Right lobe of liver (tissue), 6 donors: Measurements from ENCODE around the gene NUPR1. TPM values are rescaled to one million over a fixed set of nuclear protein-coding genes. Genes with fewer than 3 reads are reported as not detected.
"Not testable (repeated sequence)": the region's sequence is repeated elsewhere in the genome, so short reads cannot be mapped to it uniquely, and the experiment has no call there.

Experiments used
- ATAC-seq, 4 donors: fragments of 200-7000 bp; cut with Tn5 transposase; one replicate each; pipeline ENCODE4 v1.9.1; 2020; ENCODE audit warnings: mild to moderate bottlenecking in 4 of 4, moderate library complexity in 4 of 4
- DNase-seq, 3 donors: peaks; one replicate each; pipeline ENCODE4 v3.0.0-alpha.2; 2020
- H3K27ac ChIP-seq, 3 donors: fragments of 200-600 bp; one replicate each; pipeline ENCODE4 v1.8.0; 2022
- H3K27me3 ChIP-seq, 2 donors: fragments of 200-600 bp; one replicate each; pipeline ENCODE4 v1.8.0; 2022
- H3K36me3 ChIP-seq, 4 donors: fragments of 200-600 bp; sonication (generic) in 1 of 4; one replicate each; pipeline versions ENCODE4 v1.5.1 to v1.8.0; 2017 to 2022; ENCODE audit warnings: control low read depth in 1 of 4
- H3K4me1 ChIP-seq, 4 donors: fragments of 200-600 bp; sonication (generic) in 1 of 4; one replicate each; pipeline versions ENCODE4 v1.5.1 to v1.8.0; 2017 to 2022; ENCODE audit warnings: control low read depth in 1 of 4
- H3K4me3 ChIP-seq, 3 donors: fragments of 200-600 bp; one replicate each; pipeline ENCODE4 v1.8.0; 2022
- H3K9me3 ChIP-seq, 4 donors: fragments of 200-600 bp; sonication (generic) in 1 of 4; one replicate each; pipeline versions ENCODE4 v1.5.1 to v1.8.0; 2017 to 2022; ENCODE audit warnings: control low read depth in 1 of 4
- POLR2A ChIP-seq: fragments of 450-650 bp; IDR thresholded peaks from one replicate; pipeline ENCODE4 v1.6.1; 2017; ENCODE audit warnings: antibody characterized with exemption, mild to moderate bottlenecking
- WGBS: methylation state at CpG from one replicate; pipeline ENCODE4 v1.1.6; 2018; ENCODE audit warnings: low coverage, low lambda C conversion rate; ENCODE audit not compliant: insufficient coverage; ENCODE audit errors: missing lambda C conversion rate; 5-methylcytosine and 5-hydroxymethylcytosine counted together
- intact Hi-C, 2 donors: fragments of 100-400 bp; cut with DNase I; formaldehyde crosslinking; loops; one replicate each; pipeline versions ENCODE4 v1.11.2 to v1.14.1; 2022
- total RNA-seq, 6 experiments: library from RNA; depleted of rRNA in 2 of 6; stranded (reverse); fragments of >200 nt in 2 of 6; fragmentation: NEBNext Ultra II Directional in 3 of 6; extraction: Animal tissue kit (Norgen Biotek cat#: 25700) in 3 of 6; gene quantifications; one replicate each; pipeline versions ENCODE4 v1.1.0 to v1.2.4, GENCODE V29; 2016 to 2023
- TF ChIP-seq, protein P1 (sequence below), 4 donors: fragments of 200-600 bp in 3 of 4; fragments of 450-650 bp in 1 of 4; IDR thresholded peaks; one replicate each; pipeline versions ENCODE4 v1.5.1 to v1.8.0; 2016 to 2022; ENCODE audit warnings: antibody characterized with exemption in 4 of 4, mild to moderate bottlenecking in 2 of 4
- donor health status: DM: no; HTN: yes; CAD: no.
- donor health status: DM: no; HTN: no; CAD: no.
- donor health status: DM: no; HTN: no; CAD: no.
- donor health status: DM: no; HTN: yes; CAD: no.
- donor health status: DM: no; HTN: yes; CAD: no.

The NUPR1 gene
- total RNA-seq, 6 experiments from 2014 or later: 33.4 to 188 (median 80.7) TPM

DNA sequence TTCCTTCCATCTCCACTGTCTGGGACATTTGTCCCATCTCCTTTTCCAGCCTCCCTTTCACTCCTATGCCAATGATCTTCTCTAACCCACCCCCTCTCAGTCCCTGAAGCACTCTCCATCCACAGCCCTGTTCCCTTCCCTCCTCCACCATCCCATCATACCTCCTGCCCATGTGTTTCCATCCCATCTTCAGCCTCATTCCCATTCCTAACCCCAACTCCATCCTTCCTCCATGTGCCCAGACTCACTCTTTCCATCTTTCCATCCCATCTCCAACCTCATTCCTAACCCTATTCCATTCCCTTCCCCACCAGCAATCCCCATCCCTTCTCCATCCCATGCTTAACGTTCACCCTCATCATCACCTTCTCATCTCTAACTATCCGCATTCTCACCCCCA, 36.5 kb downstream of the NUPR1 start:
- no peak overlapping the region for H3K4me3 ChIP-seq
- no peak overlapping the region for H3K27ac ChIP-seq
- TF ChIP-seq, protein P1, sequence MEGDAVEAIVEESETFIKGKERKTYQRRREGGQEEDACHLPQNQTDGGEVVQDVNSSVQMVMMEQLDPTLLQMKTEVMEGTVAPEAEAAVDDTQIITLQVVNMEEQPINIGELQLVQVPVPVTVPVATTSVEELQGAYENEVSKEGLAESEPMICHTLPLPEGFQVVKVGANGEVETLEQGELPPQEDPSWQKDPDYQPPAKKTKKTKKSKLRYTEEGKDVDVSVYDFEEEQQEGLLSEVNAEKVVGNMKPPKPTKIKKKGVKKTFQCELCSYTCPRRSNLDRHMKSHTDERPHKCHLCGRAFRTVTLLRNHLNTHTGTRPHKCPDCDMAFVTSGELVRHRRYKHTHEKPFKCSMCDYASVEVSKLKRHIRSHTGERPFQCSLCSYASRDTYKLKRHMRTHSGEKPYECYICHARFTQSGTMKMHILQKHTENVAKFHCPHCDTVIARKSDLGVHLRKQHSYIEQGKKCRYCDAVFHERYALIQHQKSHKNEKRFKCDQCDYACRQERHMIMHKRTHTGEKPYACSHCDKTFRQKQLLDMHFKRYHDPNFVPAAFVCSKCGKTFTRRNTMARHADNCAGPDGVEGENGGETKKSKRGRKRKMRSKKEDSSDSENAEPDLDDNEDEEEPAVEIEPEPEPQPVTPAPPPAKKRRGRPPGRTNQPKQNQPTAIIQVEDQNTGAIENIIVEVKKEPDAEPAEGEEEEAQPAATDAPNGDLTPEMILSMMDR (IDR thresholded peaks at IDR 0.05): no peak
- no peak for TF ChIP-seq POLR2A
- 83% methylated on average over 2 of the region's 2 CpGs for WGBS
- intact Hi-C loops: no loop called here
- no peak for DNase-seq
- no peak for ATAC-seq
- no peaks in the 10 kb centered on the region for H3K27me3 ChIP-seq
- H3K9me3 ChIP-seq: no peaks in the 10 kb centered on the region
- peaks cover 0 to 26% (median 6%) of the 10 kb centered on the region in 4 donors for H3K4me1 ChIP-seq
- peaks cover 0 to 9% (median 0%) of the 10 kb centered on the region in 4 donors for H3K36me3 ChIP-seq

DNA sequence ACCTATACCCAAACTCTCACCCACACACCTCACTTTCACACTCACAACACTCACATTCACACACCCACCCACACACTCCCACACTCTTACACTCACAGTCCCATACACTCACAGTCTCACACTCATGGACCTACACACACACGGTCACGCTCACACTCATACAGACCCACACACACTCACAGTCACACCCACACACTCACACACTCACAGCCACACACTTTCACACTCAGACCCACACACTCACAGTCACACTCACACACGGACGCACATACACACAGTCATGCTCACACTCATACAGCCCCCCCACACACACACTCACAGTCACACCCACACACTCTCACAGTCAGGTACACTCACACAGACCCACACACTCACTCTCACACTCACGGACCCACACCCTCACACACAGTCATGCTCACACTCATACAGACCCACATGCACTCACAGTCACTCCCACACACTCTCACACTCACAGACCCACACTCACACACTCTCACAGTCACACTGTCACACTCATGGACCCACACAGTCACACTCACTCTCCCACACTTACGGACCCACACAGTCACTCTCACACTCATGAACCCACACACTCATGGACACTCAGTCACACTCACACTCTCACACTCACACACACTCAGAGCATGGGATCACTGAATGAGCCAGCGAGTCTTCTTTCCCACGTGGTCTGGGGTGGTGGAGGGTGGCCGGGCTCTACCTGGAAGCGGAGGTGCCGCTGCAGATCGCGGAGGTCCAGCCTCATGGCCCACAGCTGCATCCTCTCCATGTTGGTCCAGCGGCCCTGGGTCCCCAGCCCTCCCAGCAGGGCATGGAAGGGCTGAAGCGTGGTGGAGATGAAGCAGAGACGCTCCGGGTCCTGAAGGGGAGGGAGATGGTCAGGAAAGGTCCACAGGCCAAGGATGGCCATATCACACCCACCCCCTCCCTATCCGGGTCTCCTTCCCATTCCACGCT, 37.2 kb downstream of the NUPR1 start:
- peaks cover 0 to 9% (median 0%) of the 10 kb centered on the region in 4 donors for H3K36me3 ChIP-seq
- no peak overlapping the region for H3K4me3 ChIP-seq
- 72% methylated on average over 11 of the region's 19 CpGs for WGBS
- H3K4me1 ChIP-seq: peaks cover 0 to 19% (median 6%) of the 10 kb centered on the region in 4 donors
- ATAC-seq (no peak), DNase-seq (no peak)
- no peak for TF ChIP-seq POLR2A
- TF ChIP-seq, protein P1 (IDR thresholded peaks at IDR 0.05): no peak
- no peaks in the 10 kb centered on the region for H3K9me3 ChIP-seq
- no peak overlapping the region for H3K27ac ChIP-seq
- intact Hi-C loops: no loop called here
- H3K27me3 ChIP-seq: no peaks in the 10 kb centered on the region

DNA sequence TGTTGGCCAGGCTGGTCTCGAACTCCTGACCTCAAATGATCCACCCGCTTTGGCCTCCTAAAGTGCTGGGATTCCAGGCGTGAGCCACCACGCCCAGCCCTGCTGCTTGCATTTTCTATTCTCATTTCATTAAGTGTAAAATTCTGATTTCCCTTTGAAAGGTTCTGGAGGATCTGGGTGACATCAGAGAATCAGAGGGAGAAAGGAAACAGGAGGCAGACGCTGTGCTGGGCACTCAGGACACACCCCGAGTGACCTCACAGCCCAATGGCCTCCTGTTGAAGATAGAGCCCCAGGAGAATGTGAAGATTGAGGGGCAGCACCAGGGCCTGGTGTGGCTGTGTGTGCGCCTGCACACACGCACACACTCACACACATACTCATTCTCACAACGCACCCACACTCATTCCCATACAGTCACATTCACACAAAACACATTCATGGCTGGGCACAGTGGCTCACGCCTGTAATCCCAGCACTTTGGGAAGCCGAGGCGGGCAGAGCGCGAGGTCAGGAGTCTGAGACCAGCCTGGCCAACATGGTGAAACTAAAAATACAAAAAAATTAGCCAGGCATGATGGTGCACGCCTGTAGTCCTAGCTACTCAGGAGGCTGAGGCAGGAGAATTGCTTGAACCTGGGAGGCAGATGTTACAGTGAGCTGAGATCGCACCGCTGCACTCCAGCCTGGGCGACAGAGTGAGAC, 38.1 kb downstream of the NUPR1 start:
- WGBS: 80% methylated on average over 10 of the region's 18 CpGs
- not testable (repeated sequence) for H3K27ac ChIP-seq

DNA sequence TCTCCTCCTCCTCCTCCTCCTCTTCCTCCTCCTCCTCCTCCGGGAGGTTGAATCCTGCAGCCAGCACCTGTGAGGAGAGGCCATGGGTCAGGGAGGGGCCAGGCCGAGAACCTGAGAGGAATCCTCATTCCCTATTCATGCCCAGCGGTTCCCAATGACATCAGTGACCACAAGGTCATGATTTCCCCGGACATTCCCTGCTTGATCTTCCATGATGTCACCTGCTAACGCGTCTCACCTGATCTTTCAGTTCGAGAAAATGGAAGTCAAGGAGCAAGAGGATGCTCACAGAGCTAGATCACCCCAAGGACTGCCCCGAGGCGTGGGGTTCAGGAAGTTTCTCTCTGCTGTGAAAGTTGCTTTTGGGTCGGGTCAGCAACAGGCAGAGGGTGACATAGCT, 38.9 kb downstream of the NUPR1 start:
- TF ChIP-seq, protein P1 (IDR thresholded peaks at IDR 0.05): no peak
- no peaks in the 10 kb centered on the region for H3K9me3 ChIP-seq
- 84% methylated on average over 6 of the region's 10 CpGs for WGBS
- intact Hi-C loops: loop anchor here in 1 of 2 donors (10.0 kb wide), 1 partner anchor 55 kb away; the partner anchor contains the start of gene SGF29
- H3K27ac ChIP-seq: no peak overlapping the region
- no peaks in the 10 kb centered on the region for H3K27me3 ChIP-seq
- peaks cover 0 to 2% (median under 1%) of the 10 kb centered on the region in 4 donors for H3K4me1 ChIP-seq
- DNase-seq: no peak
- peaks cover 0 to 9% (median 0%) of the 10 kb centered on the region in 4 donors for H3K36me3 ChIP-seq
- no peak overlapping the region for H3K4me3 ChIP-seq
- ATAC-seq: no peak

More for the DNA sequence above, 38.1 kb downstream of the NUPR1 start:
- H3K4me1 ChIP-seq, H3K27me3 ChIP-seq, DNase-seq, ATAC-seq, H3K4me3 ChIP-seq, intact Hi-C loops, H3K9me3 ChIP-seq, H3K36me3 ChIP-seq: not testable (repeated sequence)
